ENCODE data around the gene CCNK. TPM values are rescaled to one million over a fixed set of nuclear protein-coding genes. Genes with fewer than 3 reads are reported as not detected.

Gene CCNK
- total RNA-seq, 1 donor from 2014 or later = 62.3 TPM

DNA sequence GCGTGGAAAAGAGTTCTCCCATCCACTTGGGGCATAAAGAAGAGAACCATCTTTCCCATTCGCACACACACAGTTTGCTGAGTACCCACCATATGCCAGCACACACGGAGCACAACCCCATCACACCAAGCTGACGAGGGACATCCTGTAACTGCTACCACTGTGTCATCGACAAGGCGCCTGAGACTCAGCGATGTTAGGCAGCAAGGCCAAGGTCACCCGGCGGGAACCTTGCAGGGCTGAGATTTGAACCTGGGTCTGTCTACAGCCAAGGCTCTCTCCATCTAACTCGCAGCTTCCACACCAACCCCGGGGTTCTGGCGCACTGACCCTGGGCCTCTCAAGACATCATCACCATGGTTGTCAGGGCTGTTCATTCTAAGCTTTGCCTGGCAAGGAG lies 62.8 kb downstream of the CCNK start:
- no peaks in the 10 kb centered on the region for H3K27me3 Mint-ChIP-seq (ENCODE audit: low read depth)
- H3K4me3 Mint-ChIP-seq (ENCODE audit: unreplicated experiment) = no peak overlapping the region
- no peak overlapping the region for H3K27ac Mint-ChIP-seq (ENCODE audit: unreplicated experiment)
- H3K36me3 Mint-ChIP-seq (ENCODE audit: low read depth) = no peaks in the 10 kb centered on the region
- peaks cover 12% of the 10 kb centered on the region for H3K4me1 Mint-ChIP-seq (ENCODE audit: low read depth)
- H3K9me3 Mint-ChIP-seq (ENCODE audit: low read depth) = no peaks in the 10 kb centered on the region
- DNase-seq (ENCODE audit: low spot score) = no peak
- TF ChIP-seq, protein P1, sequence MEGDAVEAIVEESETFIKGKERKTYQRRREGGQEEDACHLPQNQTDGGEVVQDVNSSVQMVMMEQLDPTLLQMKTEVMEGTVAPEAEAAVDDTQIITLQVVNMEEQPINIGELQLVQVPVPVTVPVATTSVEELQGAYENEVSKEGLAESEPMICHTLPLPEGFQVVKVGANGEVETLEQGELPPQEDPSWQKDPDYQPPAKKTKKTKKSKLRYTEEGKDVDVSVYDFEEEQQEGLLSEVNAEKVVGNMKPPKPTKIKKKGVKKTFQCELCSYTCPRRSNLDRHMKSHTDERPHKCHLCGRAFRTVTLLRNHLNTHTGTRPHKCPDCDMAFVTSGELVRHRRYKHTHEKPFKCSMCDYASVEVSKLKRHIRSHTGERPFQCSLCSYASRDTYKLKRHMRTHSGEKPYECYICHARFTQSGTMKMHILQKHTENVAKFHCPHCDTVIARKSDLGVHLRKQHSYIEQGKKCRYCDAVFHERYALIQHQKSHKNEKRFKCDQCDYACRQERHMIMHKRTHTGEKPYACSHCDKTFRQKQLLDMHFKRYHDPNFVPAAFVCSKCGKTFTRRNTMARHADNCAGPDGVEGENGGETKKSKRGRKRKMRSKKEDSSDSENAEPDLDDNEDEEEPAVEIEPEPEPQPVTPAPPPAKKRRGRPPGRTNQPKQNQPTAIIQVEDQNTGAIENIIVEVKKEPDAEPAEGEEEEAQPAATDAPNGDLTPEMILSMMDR (IDR thresholded peaks at IDR 0.05) = no peak

DNA sequence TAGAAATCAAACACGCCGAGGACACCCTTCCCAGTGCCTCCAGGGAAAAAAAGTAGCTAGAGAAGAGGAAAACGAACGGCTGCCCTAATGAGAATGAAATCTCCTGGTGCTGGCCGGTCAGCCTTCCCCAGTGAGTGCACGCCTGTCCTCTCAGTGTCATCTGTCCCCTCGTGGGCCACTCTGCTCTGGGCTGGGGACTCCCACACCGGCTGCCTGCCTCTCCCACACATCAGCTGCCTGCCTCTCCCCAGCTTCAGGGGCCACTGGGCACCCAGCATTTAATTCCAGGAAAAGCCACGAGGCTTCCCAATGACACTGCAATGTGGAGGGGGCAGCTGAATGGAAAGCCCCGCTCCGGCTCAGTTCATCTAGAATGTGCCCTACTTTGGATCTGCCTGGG lies 63.8 kb downstream of the CCNK start:
- Mint-ChIP-seq H3K9me3 (ENCODE audit: low read depth) (no peaks in the 10 kb centered on the region), H3K27me3 (ENCODE audit: low read depth) (no peaks in the 10 kb centered on the region), H3K4me3 (ENCODE audit: unreplicated experiment) (no peak overlapping the region), H3K27ac (ENCODE audit: unreplicated experiment) (no peak overlapping the region), H3K4me1 (ENCODE audit: low read depth) (peaks cover 12% of the 10 kb centered on the region), H3K36me3 (ENCODE audit: low read depth) (no peaks in the 10 kb centered on the region)
- TF ChIP-seq, protein P1 (IDR thresholded peaks at IDR 0.05) = no peak
- no peak for DNase-seq (ENCODE audit: low spot score)

DNA sequence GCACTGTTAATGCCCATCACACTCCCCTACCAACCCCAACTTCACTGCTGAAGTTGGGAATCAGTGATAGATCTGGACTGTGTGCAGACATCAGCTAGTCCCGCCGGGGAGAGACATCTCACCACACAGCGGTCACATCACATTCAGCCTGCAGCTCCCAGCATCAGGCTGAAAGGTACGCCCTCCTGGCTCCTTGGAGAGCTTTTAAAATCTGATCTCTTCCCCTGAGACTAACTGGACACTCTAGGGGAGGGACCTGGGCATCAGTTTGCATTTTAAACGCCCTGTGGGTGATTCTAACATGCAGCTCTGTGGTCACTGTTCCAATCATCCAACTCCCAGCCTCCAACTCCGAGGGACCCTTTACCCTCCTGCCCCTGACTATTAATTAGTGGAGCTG lies 64.4 kb downstream of the CCNK start:
- Mint-ChIP-seq H3K27ac (ENCODE audit: unreplicated experiment) (no peak overlapping the region), H3K4me3 (ENCODE audit: unreplicated experiment) (no peak overlapping the region), H3K9me3 (ENCODE audit: low read depth) (no peaks in the 10 kb centered on the region), H3K36me3 (ENCODE audit: low read depth) (no peaks in the 10 kb centered on the region), H3K4me1 (ENCODE audit: low read depth) (peaks cover 12% of the 10 kb centered on the region), H3K27me3 (ENCODE audit: low read depth) (no peaks in the 10 kb centered on the region)
- TF ChIP-seq, protein P1 (IDR thresholded peaks at IDR 0.05) = no peak
- DNase-seq (ENCODE audit: low spot score) = no peak

DNA sequence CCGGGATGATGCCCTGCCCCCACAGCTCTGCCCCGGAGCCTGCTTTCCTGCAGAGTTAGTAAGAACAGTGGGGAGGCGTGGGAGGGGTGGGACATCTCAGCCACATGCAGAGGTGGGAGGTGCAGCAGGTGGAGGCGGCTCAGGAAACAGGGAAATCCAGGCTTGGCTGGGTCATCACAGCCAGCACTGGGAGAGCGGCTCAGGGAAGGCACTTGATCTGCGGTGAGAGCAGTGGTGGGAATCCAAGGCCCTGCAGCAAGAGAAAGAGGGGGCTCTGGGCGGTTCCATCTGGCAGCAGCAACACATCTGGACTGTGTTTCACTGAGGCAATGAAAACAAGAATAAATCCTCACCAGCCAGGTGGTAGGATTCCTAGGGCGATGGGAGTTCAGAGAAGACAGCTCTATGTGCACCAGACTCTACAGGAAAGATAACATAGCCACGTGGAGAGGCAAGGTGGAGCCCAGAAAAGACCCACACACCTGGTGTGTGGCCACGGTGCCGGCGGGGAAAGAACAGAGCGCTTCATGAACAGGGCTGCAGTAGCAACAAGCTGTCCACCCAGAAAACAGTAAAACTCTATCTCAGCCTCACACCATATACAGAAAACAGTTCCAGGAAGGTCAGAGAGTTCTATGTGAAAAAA lies 65.1 kb downstream of the CCNK start:
- Mint-ChIP-seq H3K27me3 (ENCODE audit: low read depth) (no peaks in the 10 kb centered on the region), H3K36me3 (ENCODE audit: low read depth) (no peaks in the 10 kb centered on the region), H3K4me1 (ENCODE audit: low read depth) (peaks cover 12% of the 10 kb centered on the region), H3K27ac (ENCODE audit: unreplicated experiment) (no peak overlapping the region), H3K9me3 (ENCODE audit: low read depth) (no peaks in the 10 kb centered on the region), H3K4me3 (ENCODE audit: unreplicated experiment) (no peak overlapping the region)
- DNase-seq (ENCODE audit: low spot score) = no peak
- TF ChIP-seq, protein P1 (IDR thresholded peaks at IDR 0.05) = no peak

DNA sequence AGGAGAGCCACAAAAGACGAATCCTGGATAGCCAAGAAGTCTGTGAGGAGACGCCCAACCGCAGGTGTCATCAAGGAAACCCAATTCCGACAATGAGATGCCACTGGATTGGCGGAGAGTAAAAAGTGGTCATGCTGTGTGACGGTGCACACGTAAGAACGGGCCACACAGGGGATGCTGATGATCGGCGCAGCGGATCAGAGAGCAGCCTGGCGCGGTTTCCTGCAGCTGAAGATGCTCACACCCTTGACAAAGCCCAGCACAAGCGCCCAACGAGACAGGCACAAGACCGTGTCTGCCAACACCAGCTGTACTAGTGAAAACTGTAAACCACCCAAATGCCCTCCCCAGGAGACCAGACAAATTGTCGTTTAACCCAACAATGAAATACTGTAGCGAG lies 67.0 kb downstream of the CCNK start:
- no peak overlapping the region for H3K27ac Mint-ChIP-seq (ENCODE audit: unreplicated experiment)
- peaks cover 12% of the 10 kb centered on the region for H3K4me1 Mint-ChIP-seq (ENCODE audit: low read depth)
- H3K9me3 Mint-ChIP-seq (ENCODE audit: low read depth) = no peaks in the 10 kb centered on the region
- no peak for DNase-seq (ENCODE audit: low spot score)
- TF ChIP-seq, protein P1 (IDR thresholded peaks at IDR 0.05) = no peak
- no peaks in the 10 kb centered on the region for H3K27me3 Mint-ChIP-seq (ENCODE audit: low read depth)
- no peak overlapping the region for H3K4me3 Mint-ChIP-seq (ENCODE audit: unreplicated experiment)
- no peaks in the 10 kb centered on the region for H3K36me3 Mint-ChIP-seq (ENCODE audit: low read depth)

All from chondrocyte (in vitro differentiated cells).